Cardiac septum (tissue), 1 donor: ENCODE data around the gene ADAM20. TPM values are rescaled to one million over a fixed set of nuclear protein-coding genes. Genes with fewer than 3 reads are reported as not detected.

ENCODE experiments used
- DNase-seq: peaks from one replicate; pipeline ENCODE4 v3.0.0-alpha.2; 2020; ENCODE audit warnings: low spot score
- intact Hi-C: fragments of 100-400 bp; cut with DNase I; formaldehyde crosslinking; loops from one replicate; pipeline ENCODE4 v1.14.0; 2022
- total RNA-seq: library from RNA; stranded (reverse); fragmentation: NEBNext Ultra II Directional; extraction: Animal tissue kit (Norgen Biotek cat#: 25700); gene quantifications from one replicate; pipeline ENCODE4 v1.2.1, GENCODE V29; 2021
- donor health status: DM: no; HTN: no; CAD: no.

Gene ADAM20
- total RNA-seq, 1 donor from 2014 or later = 0.78 TPM

DNA sequence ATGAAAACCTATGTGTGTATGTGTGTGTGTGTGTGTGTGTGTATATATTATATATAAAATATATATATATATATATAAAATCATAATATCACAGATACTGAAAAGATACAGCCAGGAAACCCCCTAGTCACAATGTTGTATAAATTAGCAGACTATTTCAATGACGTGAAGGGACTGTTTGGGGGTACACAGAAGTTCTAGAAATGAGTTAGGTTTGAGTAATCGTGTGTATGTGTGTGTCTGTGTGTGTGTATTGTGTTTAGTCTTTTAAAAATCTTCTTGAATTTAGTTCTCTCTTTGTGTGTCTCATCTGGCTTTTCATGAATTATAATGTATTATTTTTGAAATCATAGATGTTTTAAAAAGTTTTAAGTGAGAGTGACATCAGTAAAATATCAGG, 61.0 kb downstream of the ADAM20 start:
- intact Hi-C loops = no loop called here
- no peak for DNase-seq

Other genes with a start within 250 kb of the ADAM20 start
- 28.4 TPM for gene COX16, start 175.3 kb downstream of the ADAM20 start, total RNA-seq
- 48.6 TPM for gene SYNJ2BP, start 117.9 kb downstream of the ADAM20 start, total RNA-seq
- gene ADAM21, start 82.8 kb downstream of the ADAM20 start, total RNA-seq = 0.54 TPM
- 21.7 TPM for gene MED6, start 65.7 kb upstream of the ADAM20 start, total RNA-seq
- gene TTC9, start 106.9 kb upstream of the ADAM20 start, total RNA-seq = 2.9 TPM